Kidney glomerular epithelial cell (primary cell): ENCODE results near the gene PACS1.

Experiments used
- DNase-seq: peaks from one replicate; lab custom pipeline; 2025; lab: John Stamatoyannopoulos, UW

Gene PACS1

GRCh38 chr11:66143264-66143566 lies 73.1 kb downstream of the PACS1 start:
- no peak for DNase-seq

GRCh38 chr11:66143996-66144678 lies 74.1 kb downstream of the PACS1 start:
- DNase-seq, result no peak

- DNase-seq, result no peak
These were observed 76.0 kb downstream of the PACS1 start for GRCh38 chr11:66146074-66146473.

GRCh38 chr11:66146940-66147339 lies 76.9 kb downstream of the PACS1 start:
- no peak for DNase-seq

GRCh38 chr11:66150140-66150539 lies 80.1 kb downstream of the PACS1 start:
- no peak for DNase-seq

- DNase-seq, result no peak
These were observed 80.7 kb downstream of the PACS1 start for GRCh38 chr11:66150725-66151124.

GRCh38 chr11:66151273-66151672 lies 81.2 kb downstream of the PACS1 start:
- DNase-seq, result no peak

- no peak for DNase-seq
These were observed 84.0 kb downstream of the PACS1 start for GRCh38 chr11:66154109-66154508.

- no peak for DNase-seq
These were observed 85.5 kb downstream of the PACS1 start for GRCh38 chr11:66155387-66156073.

- DNase-seq, result no peak
These were observed 87.3 kb downstream of the PACS1 start for GRCh38 chr11:66157182-66157864.

GRCh38 chr11:66158156-66158555 lies 88.1 kb downstream of the PACS1 start:
- DNase-seq, result no peak

GRCh38 chr11:66159324-66159984 lies 89.4 kb downstream of the PACS1 start:
- no peak for DNase-seq

GRCh38 chr11:66160709-66161108 lies 90.6 kb downstream of the PACS1 start:
- no peak for DNase-seq

- DNase-seq, result no peak
These were observed 98.2 kb downstream of the PACS1 start for GRCh38 chr11:66168289-66168688.

GRCh38 chr11:66172146-66172545 lies 102.1 kb downstream of the PACS1 start:
- DNase-seq, result peak; percentile 85

GRCh38 chr11:66176650-66177049 lies 106.6 kb downstream of the PACS1 start:
- no peak for DNase-seq

- DNase-seq, result no peak
These were observed 108.1 kb downstream of the PACS1 start for GRCh38 chr11:66178183-66178582.

GRCh38 chr11:66178871-66179270 lies 108.8 kb downstream of the PACS1 start:
- no peak for DNase-seq

- DNase-seq, result no peak
These were observed 111.7 kb downstream of the PACS1 start for GRCh38 chr11:66181632-66182315.

- DNase-seq, result no peak
These were observed 113.5 kb downstream of the PACS1 start for GRCh38 chr11:66183494-66184048.

GRCh38 chr11:66184728-66185127 lies 114.7 kb downstream of the PACS1 start:
- DNase-seq, result no peak

- no peak for DNase-seq
These were observed 116.4 kb downstream of the PACS1 start for GRCh38 chr11:66186470-66186869.
